BJ (cell line): ENCODE results near the gene PARVA. TPM values are rescaled to one million over a fixed set of nuclear protein-coding genes. Genes with fewer than 3 reads are reported as not detected.

Experiments used
- CTCF ChIA-PET: fragments of 350-600 bp; formaldehyde crosslinking; extraction: SDS; loops from one replicate; lab custom pipeline; 2021; ENCODE audit warnings: antibody characterized with exemption, inconsistent platforms; lab: Yijun Ruan, JAX
- POLR2A ChIA-PET: fragments of 300-600 bp; sonication (Branson Sonifier 250); formaldehyde crosslinking; extraction: SDS; loops from one replicate; lab custom pipeline; 2021; ENCODE audit warnings: antibody characterized with exemption; lab: Charles Lee
- DNase-seq: peaks from one replicate; pipeline ENCODE4 v3.0.0-alpha.2; 2011; ENCODE audit warnings: low read depth
- H3K27me3 ChIP-seq: 2 replicates; pipeline ENCODE4 v1.6.0; 2011; ENCODE audit warnings: low read length; ENCODE audit not compliant: control insufficient read depth, insufficient read depth
- H3K36me3 ChIP-seq: 2 replicates; pipeline ENCODE4 v1.5.1; 2011; ENCODE audit warnings: low read length; ENCODE audit not compliant: control insufficient read depth, insufficient read depth
- H3K4me3 ChIP-seq: 2 replicates; pipeline ENCODE4 v1.5.1; 2011; ENCODE audit warnings: low read depth, mild to moderate bottlenecking, control low read depth, low read length
- polyA plus RNA-seq: library from polyadenylated mRNA; depleted of rRNA; stranded (reverse); fragments of >200 nt; gene quantifications from 2 replicates; pipeline ENCODE4 v1.2.3, GENCODE V29; 2011
- TF ChIP-seq, protein P1 (sequence below): IDR thresholded peaks from 2 replicates; pipeline ENCODE4 v1.5.1; 2011; ENCODE audit warnings: low read depth, mild to moderate bottlenecking, control low read depth, inconsistent platforms, low read length, moderate library complexity; ENCODE audit not compliant: insufficient read depth

PARVA gene
- polyA plus RNA-seq, 1 experiment: 143 TPM

DNA sequence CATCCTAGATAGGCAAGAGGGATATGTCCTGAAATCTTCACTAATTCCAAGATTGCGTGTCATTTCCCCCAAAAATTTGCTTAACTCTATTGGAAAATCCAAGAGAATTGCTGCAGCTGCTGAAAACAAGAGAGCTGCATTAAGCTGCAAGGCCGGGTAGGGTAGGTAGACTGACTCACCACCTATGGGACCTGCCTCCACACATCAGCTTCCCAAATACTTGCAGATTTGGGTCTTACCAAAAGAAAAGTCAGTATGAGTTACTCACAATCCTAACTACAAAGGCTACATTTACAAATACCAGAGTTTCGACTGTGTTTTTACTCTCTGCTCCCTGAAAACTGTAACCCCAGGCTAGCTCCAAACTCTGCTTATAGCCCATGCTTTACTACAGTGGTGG is 154.3 kb downstream of the PARVA start:
- POLR2A ChIA-PET: interaction anchor here (0.5 kb wide), 1 partner anchor 98 kb away, joined by 4 read pairs; no protein-coding TSS in a partner anchor
- no peak for DNase-seq
- no peak overlapping the region for H3K4me3 ChIP-seq
- H3K27me3 ChIP-seq: no peaks in the 10 kb centered on the region
- CTCF ChIA-PET: interaction anchor here (0.6 to 1.2 kb wide), 3 partner anchors 24 to 165 kb away, joined by 3 read pairs; no protein-coding TSS in a partner anchor
- peaks cover 9% of the 10 kb centered on the region for H3K36me3 ChIP-seq
- TF ChIP-seq, protein P1, sequence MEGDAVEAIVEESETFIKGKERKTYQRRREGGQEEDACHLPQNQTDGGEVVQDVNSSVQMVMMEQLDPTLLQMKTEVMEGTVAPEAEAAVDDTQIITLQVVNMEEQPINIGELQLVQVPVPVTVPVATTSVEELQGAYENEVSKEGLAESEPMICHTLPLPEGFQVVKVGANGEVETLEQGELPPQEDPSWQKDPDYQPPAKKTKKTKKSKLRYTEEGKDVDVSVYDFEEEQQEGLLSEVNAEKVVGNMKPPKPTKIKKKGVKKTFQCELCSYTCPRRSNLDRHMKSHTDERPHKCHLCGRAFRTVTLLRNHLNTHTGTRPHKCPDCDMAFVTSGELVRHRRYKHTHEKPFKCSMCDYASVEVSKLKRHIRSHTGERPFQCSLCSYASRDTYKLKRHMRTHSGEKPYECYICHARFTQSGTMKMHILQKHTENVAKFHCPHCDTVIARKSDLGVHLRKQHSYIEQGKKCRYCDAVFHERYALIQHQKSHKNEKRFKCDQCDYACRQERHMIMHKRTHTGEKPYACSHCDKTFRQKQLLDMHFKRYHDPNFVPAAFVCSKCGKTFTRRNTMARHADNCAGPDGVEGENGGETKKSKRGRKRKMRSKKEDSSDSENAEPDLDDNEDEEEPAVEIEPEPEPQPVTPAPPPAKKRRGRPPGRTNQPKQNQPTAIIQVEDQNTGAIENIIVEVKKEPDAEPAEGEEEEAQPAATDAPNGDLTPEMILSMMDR: no peak

DNA sequence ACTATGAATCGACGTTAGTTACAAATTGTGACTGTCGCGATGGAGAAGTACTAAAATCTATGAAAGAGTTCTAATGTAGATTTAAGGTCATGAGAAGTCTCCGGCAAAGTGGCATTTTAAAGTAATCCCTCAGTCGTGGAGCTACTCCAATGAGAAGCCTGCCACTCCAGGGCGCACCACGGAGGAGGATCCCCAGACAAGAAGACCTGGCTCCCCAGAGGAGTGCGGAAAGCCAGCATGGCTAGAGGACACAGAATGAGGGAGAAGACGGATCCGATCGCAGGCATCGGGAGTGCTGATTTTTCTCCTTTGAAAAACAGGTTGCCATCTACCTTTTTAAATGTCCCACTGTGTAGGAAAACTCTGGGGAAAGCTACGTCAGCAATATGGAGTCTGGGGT is 155.2 kb downstream of the PARVA start:
- peaks cover 9% of the 10 kb centered on the region for H3K36me3 ChIP-seq
- DNase-seq: no peak
- POLR2A ChIA-PET: no interaction called here
- TF ChIP-seq, protein P1: no peak
- CTCF ChIA-PET: interaction anchor here (1.2 kb wide), 1 partner anchor 49 kb away, joined by 3 read pairs; no protein-coding TSS in a partner anchor
- H3K4me3 ChIP-seq: no peak overlapping the region
- H3K27me3 ChIP-seq: no peaks in the 10 kb centered on the region

DNA sequence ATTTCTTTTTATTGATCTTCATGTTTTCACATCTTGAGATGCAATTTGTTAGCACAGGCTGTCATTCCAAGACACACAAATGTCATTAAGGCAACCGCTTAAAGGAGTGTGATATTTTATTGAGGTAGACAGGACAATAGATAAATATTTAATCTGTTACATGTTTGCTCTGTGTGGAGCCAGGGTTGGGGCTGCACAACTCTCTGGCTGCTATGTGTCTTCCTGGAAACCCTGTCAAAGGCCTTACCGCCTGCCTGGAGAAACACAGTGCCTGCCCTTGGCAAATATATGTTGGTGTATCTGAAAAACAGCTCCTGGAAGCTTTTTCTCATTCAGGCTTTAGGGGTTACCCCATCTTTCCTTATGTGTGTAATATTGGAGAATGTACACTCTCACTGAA is 157.2 kb downstream of the PARVA start:
- POLR2A ChIA-PET: no interaction called here
- CTCF ChIA-PET: no interaction called here
- H3K36me3 ChIP-seq: peaks cover 5% of the 10 kb centered on the region
- no peak for DNase-seq
- TF ChIP-seq, protein P1: no peak
- no peak overlapping the region for H3K4me3 ChIP-seq
- no peaks in the 10 kb centered on the region for H3K27me3 ChIP-seq

DNA sequence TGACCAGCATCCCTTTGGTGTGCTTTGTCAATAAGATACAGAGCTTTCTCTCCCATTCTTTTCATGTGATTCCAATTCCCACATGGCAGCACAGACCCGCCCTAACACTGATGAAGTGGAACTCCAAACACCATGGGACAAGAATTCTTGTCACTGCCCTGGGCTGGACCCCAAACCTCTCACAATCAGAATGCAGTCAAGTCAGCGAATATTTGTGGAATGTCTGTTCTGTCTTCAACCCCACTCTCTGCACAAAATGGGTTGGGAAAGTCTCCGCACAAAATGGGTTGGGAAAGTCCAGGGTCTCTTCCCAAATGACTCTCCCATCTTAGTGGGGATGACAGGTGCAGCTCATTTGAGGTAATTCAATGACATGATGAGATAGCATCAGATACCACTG is 157.9 kb downstream of the PARVA start:
- Histone ChIP-seq H3K27me3 (no peaks in the 10 kb centered on the region), H3K4me3 (no peak overlapping the region), H3K36me3 (peaks cover 5% of the 10 kb centered on the region)
- CTCF ChIA-PET: no interaction called here
- no peak for DNase-seq
- POLR2A ChIA-PET: no interaction called here
- TF ChIP-seq, protein P1: no peak

DNA sequence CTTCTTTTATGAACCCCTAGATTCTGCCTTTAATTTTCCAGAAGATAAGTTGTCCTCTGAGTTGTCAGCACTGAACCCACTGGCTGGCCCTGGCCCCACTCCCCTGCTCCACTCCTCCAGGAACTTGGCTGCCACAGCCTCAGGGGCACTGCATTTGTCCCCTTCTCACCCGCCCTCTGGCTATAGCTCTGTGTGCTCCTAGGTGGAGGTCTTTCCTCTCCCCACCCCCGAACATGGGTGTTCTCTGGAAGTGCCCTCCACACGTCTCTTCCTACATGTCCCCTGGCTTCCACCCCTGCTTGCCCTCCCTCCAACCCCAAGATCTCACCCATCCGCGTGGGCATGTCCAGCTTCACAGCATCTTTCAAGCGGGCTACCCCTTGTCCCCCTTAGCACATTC is 159.2 kb downstream of the PARVA start:
- no peaks in the 10 kb centered on the region for H3K27me3 ChIP-seq
- peaks cover 5% of the 10 kb centered on the region for H3K36me3 ChIP-seq
- POLR2A ChIA-PET: no interaction called here
- TF ChIP-seq, protein P1: no peak
- no peak overlapping the region for H3K4me3 ChIP-seq
- CTCF ChIA-PET: interaction anchor here (0.7 to 1.8 kb wide), 2 partner anchors 25 to 27 kb away, joined by 3 read pairs; no protein-coding TSS in a partner anchor
- DNase-seq: no peak
